Measurements from ENCODE around the gene NBEA. TPM values are rescaled to one million over a fixed set of nuclear protein-coding genes. Genes with fewer than 3 reads are reported as not detected.
A peak's percentile ranks its signal among the peaks of the same experiment; 100 is the strongest.

Gene NBEA
- total RNA-seq, 1 donor from 2014 or later = 6.6 TPM

- Histone ChIP-seq H3K27me3 (ENCODE audit: low read depth) (no peaks in the 10 kb centered on the region), H3K9me3 (no peaks in the 10 kb centered on the region), H3K4me3 (no peak overlapping the region), H3K4me1 (no peaks in the 10 kb centered on the region), H3K27ac (no peak overlapping the region), H3K36me3 (no peaks in the 10 kb centered on the region)
- intact Hi-C loops (cut with DNase I) = no loop called here
- TF ChIP-seq CTCF (IDR thresholded peaks at IDR 0.05) = no peak
- DNase-seq (no peak), ATAC-seq (no peak)
These were observed 582.1 kb downstream of the NBEA start for GRCh38 chr13:35524171-35524570.

DNA sequence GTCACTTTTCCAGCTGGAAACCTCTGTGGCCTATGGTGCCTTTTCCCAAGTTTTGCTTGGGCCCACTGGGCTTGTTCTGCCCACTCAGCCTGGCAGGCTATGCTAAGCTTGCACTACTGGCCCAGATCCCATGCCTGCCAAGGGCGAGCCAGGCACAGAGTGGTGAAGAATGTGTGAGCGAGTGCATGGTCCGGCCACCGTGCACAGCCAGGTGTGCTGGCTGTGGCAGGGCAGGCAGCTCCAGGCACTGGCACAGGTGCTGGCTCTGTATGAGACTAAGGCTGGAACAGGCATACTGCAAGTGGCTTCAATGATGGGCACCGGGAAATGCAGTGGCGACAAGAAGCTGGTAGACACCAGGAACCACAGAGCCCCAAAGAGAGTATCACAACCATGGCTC lies 584.5 kb downstream of the NBEA start:
- H3K36me3 ChIP-seq = no peaks in the 10 kb centered on the region
- H3K9me3 ChIP-seq = no peaks in the 10 kb centered on the region
- no peak for TF ChIP-seq CTCF (IDR thresholded peaks at IDR 0.05)
- no peak for ATAC-seq
- no peak overlapping the region for H3K4me3 ChIP-seq
- H3K27me3 ChIP-seq (ENCODE audit: low read depth) = no peaks in the 10 kb centered on the region
- H3K27ac ChIP-seq = no peak overlapping the region
- no peak for DNase-seq
- H3K4me1 ChIP-seq = no peaks in the 10 kb centered on the region
- intact Hi-C loops (cut with DNase I) = no loop called here

- intact Hi-C loops (cut with DNase I) = no loop called here
- no peak for DNase-seq
- ATAC-seq = peak in 1 of 2 donors; percentile 32
- TF ChIP-seq CTCF (IDR thresholded peaks at IDR 0.05) = no peak
- Histone ChIP-seq H3K27me3 (ENCODE audit: low read depth) (no peaks in the 10 kb centered on the region), H3K36me3 (no peaks in the 10 kb centered on the region), H3K4me3 (no peak overlapping the region), H3K4me1 (no peaks in the 10 kb centered on the region), H3K9me3 (no peaks in the 10 kb centered on the region), H3K27ac (no peak overlapping the region)
These were observed 585.4 kb downstream of the NBEA start for GRCh38 chr13:35527451-35527850.

- intact Hi-C loops (cut with DNase I) = no loop called here
- H3K9me3 ChIP-seq = no peaks in the 10 kb centered on the region
- H3K4me3 ChIP-seq = no peak overlapping the region
- no peaks in the 10 kb centered on the region for H3K36me3 ChIP-seq
- ATAC-seq = no peak
- no peaks in the 10 kb centered on the region for H3K27me3 ChIP-seq (ENCODE audit: low read depth)
- DNase-seq = no peak
- H3K27ac ChIP-seq = no peak overlapping the region
- H3K4me1 ChIP-seq = no peaks in the 10 kb centered on the region
- TF ChIP-seq CTCF (IDR thresholded peaks at IDR 0.05) = no peak
These were observed 588.1 kb downstream of the NBEA start for GRCh38 chr13:35530147-35530546.

- H3K27ac ChIP-seq = no peak overlapping the region
- TF ChIP-seq CTCF (IDR thresholded peaks at IDR 0.05) = no peak
- H3K4me1 ChIP-seq = no peaks in the 10 kb centered on the region
- H3K27me3 ChIP-seq (ENCODE audit: low read depth) = no peaks in the 10 kb centered on the region
- no peaks in the 10 kb centered on the region for H3K9me3 ChIP-seq
- no peak overlapping the region for H3K4me3 ChIP-seq
- ATAC-seq (no peak), DNase-seq (no peak)
- intact Hi-C loops (cut with DNase I) = no loop called here
- no peaks in the 10 kb centered on the region for H3K36me3 ChIP-seq
These were observed 588.5 kb downstream of the NBEA start for GRCh38 chr13:35530581-35530980.

- intact Hi-C loops (cut with DNase I) = no loop called here
These were observed 589.5 kb downstream of the NBEA start for GRCh38 chr13:35531526-35531925.

More at GRCh38 chr13:35531526-35531925, 589.5 kb downstream of the NBEA start:
- H3K36me3 ChIP-seq = no peaks in the 10 kb centered on the region
- no peaks in the 10 kb centered on the region for H3K4me1 ChIP-seq
- no peaks in the 10 kb centered on the region for H3K9me3 ChIP-seq
- H3K4me3 ChIP-seq = no peak overlapping the region
- H3K27me3 ChIP-seq (ENCODE audit: low read depth) = no peaks in the 10 kb centered on the region
- TF ChIP-seq CTCF (IDR thresholded peaks at IDR 0.05) = no peak
- H3K27ac ChIP-seq = no peak overlapping the region
- DNase-seq = no peak
- no peak for ATAC-seq
